GDM1 (cell line): ENCODE data around the gene BRINP2.

ENCODE experiments used
- DNase-seq: peaks from one replicate; lab custom pipeline; 2025; lab: John Stamatoyannopoulos, UW

BRINP2 gene

GRCh38 chr1:177170756-177171535 is at the start of gene BRINP2:
Gene BRINP2, plus strand, starts transcription at chr1:177170958. Its CDS starts 58,919 bp downstream, at chr1:177229877.
- no peak for DNase-seq

GRCh38 chr1:177122461-177123251 is 48.1 kb upstream of the BRINP2 start:
- DNase-seq = no peak

- DNase-seq = no peak
These were observed 46.0 kb upstream of the BRINP2 start for GRCh38 chr1:177124577-177125278.

- DNase-seq = no peak
These were observed 44.5 kb upstream of the BRINP2 start for GRCh38 chr1:177126267-177126666.

- DNase-seq = no peak
These were observed 42.0 kb upstream of the BRINP2 start for GRCh38 chr1:177128665-177129281.

GRCh38 chr1:177130451-177130945 is 40.3 kb upstream of the BRINP2 start:
- DNase-seq = no peak

GRCh38 chr1:177131723-177132122 is 39.0 kb upstream of the BRINP2 start:
- no peak for DNase-seq

GRCh38 chr1:177132141-177132540 is 38.6 kb upstream of the BRINP2 start:
- no peak for DNase-seq

GRCh38 chr1:177133977-177134538 is 36.7 kb upstream of the BRINP2 start:
- no peak for DNase-seq

- DNase-seq = no peak
These were observed 35.5 kb upstream of the BRINP2 start for GRCh38 chr1:177135250-177135649.

GRCh38 chr1:177137814-177138213 is 32.9 kb upstream of the BRINP2 start:
- no peak for DNase-seq

- no peak for DNase-seq
These were observed 32.4 kb upstream of the BRINP2 start for GRCh38 chr1:177138347-177138746.

GRCh38 chr1:177142010-177142409 is 28.7 kb upstream of the BRINP2 start:
- no peak for DNase-seq

- no peak for DNase-seq
These were observed 27.9 kb upstream of the BRINP2 start for GRCh38 chr1:177142791-177143271.

GRCh38 chr1:177145106-177146070 is 25.4 kb upstream of the BRINP2 start:
- DNase-seq = no peak

GRCh38 chr1:177146499-177146898 is 24.3 kb upstream of the BRINP2 start:
- no peak for DNase-seq

GRCh38 chr1:177162243-177162642 is 8.5 kb upstream of the BRINP2 start:
- no peak for DNase-seq

- DNase-seq = no peak
These were observed 6.8 kb upstream of the BRINP2 start for GRCh38 chr1:177163844-177164379.

GRCh38 chr1:177164380-177165068 is 6.2 kb upstream of the BRINP2 start, which contains the start of gene ASTN1:
Gene ASTN1, minus strand, starts transcription at chr1:177164712. Its CDS starts 36 bp downstream, at chr1:177164676.
- DNase-seq = no peak
